GM12873 (cell line): ENCODE results near the gene OR2AK2.

Experiments
- TF ChIP-seq, protein P1 (sequence below): IDR thresholded peaks from 2 replicates; pipeline ENCODE4 v1.5.1; 2012; ENCODE audit warnings: low read depth, mild to moderate bottlenecking, moderate library complexity, low read length, control low read depth; ENCODE audit not compliant: insufficient read depth; ENCODE audit errors: missing control alignments

OR2AK2 gene, protein sequence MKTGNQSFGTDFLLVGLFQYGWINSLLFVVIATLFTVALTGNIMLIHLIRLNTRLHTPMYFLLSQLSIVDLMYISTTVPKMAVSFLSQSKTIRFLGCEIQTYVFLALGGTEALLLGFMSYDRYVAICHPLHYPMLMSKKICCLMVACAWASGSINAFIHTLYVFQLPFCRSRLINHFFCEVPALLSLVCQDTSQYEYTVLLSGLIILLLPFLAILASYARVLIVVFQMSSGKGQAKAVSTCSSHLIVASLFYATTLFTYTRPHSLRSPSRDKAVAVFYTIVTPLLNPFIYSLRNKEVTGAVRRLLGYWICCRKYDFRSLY

DNA sequence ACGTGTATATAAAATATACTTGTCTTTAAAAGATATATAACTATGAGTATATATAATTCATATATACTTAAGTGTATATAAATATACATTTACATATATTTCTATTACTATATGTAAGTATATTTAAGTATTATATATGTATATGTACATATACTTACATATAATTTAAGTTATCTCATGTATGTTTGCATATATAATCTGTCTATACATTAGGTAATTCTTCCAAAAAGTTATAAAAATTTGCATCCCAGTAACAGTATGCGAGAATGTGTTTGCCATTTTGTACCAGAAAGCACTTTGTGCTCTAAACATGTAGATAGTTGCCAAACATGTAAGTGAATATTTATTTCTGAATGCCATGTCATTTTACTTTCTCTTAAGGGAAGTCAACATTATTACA lies at the start of gene OR2AK2:
Gene OR2AK2, plus strand, starts transcription at position 301 of the 400 bp plus-strand sequence. CDS start 144 bp downstream, outside the sequence.
- TF ChIP-seq, protein P1, sequence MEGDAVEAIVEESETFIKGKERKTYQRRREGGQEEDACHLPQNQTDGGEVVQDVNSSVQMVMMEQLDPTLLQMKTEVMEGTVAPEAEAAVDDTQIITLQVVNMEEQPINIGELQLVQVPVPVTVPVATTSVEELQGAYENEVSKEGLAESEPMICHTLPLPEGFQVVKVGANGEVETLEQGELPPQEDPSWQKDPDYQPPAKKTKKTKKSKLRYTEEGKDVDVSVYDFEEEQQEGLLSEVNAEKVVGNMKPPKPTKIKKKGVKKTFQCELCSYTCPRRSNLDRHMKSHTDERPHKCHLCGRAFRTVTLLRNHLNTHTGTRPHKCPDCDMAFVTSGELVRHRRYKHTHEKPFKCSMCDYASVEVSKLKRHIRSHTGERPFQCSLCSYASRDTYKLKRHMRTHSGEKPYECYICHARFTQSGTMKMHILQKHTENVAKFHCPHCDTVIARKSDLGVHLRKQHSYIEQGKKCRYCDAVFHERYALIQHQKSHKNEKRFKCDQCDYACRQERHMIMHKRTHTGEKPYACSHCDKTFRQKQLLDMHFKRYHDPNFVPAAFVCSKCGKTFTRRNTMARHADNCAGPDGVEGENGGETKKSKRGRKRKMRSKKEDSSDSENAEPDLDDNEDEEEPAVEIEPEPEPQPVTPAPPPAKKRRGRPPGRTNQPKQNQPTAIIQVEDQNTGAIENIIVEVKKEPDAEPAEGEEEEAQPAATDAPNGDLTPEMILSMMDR: no peak

DNA sequence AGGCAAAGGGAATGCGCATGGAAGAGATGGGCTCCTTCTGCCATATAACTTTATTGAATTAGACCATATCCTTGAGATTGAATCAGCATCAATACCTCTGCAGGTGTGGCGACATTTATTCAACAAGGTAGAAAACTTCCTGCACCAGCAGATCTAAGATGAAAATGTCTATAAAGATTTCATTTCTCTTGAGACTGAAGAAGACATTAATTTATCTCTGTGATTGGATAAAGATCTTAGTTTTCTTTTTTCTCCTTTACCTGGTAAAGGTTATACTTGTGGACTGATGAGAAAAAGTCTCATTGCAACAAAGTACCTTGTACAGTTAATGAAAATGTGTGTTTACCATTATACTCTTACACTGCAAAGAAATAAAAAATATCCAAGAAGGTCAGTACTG lies 45.1 kb upstream of the OR2AK2 start, which contains the start of gene OR2T8:
Gene OR2T8, plus strand, starts transcription at position 301 of the 400 bp plus-strand sequence. CDS start 766 bp downstream, outside the sequence.
- TF ChIP-seq, protein P1: no peak

DNA sequence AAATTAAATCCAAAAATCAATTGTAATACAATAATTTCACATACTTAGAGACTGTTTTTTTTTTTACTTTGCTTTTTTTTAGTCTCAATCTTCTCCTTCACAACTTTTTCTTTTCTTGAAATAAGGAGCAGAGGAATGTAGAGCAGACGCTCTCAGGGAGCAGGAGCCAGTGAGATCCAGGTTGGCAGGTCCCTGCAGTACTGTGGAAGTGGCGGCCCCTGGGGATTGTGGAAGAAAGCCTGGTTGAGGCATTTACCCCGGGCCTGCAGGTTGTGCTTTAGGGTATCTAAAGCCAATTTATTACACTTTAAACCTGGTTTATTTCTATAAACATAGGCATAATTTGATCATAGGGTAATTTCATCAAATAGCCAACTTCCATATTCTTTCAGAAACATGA lies 41.1 kb upstream of the OR2AK2 start:
- TF ChIP-seq, protein P1: no peak

DNA sequence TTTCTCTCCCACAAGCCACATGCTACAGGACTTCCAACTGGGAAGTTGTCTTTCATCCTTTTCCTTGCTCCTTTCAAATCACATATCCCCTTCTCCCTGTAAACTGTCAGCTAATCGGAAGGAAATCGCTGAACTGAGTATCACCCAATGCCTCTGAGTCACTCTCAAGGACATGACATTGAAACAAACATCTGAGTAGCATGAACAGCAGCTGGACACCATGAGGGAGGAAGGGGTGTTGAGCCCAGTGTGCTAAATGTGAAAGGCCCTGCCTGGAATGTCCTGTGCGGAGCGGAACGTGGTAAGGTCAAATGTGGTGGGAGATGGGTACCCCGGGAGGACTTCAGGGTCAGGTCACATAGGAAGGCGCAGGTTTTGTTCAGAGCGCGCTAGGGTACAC lies 40.2 kb upstream of the OR2AK2 start, which contains the start of gene OR2AJ1:
Gene OR2AJ1, plus strand, starts transcription at position 22 of the 400 bp plus-strand sequence. CDS start 8,880 bp downstream, outside the sequence.
- TF ChIP-seq, protein P1: no peak

DNA sequence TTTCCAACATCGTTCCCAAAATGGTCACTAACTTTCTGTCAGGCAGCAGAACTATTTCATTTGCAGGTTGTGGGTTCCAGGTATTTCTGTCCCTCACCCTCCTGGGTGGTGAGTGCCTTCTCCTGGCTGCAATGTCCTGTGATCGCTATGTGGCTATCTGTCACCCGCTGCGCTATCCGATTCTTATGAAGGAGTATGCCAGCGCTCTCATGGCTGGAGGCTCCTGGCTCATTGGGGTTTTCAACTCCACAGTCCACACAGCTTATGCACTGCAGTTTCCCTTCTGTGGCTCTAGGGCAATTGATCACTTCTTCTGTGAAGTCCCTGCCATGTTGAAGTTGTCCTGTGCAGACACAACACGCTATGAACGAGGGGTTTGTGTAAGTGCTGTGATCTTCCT lies 31.0 kb upstream of the OR2AK2 start:
- TF ChIP-seq, protein P1: no peak

DNA sequence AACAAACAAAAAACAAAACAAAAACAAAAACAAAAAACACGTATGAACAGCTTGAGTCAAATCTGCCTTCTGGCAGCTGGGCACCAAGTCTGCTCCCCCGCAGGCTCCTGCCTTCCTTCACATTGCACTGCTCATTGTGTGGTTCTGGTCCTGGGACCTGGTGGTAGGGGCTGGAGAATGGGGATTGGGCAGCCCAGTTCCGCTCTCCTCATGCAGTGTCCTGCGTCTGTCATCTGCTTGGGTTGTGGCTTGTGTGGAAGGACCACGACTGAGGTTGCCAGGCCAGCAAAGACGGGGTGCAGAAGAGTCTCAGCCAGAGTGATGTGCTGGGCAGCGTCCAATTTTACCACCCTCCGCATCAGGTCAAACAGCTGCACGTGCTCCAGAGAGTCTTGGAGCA lies 29.3 kb upstream of the OR2AK2 start:
- TF ChIP-seq, protein P1: no peak

DNA sequence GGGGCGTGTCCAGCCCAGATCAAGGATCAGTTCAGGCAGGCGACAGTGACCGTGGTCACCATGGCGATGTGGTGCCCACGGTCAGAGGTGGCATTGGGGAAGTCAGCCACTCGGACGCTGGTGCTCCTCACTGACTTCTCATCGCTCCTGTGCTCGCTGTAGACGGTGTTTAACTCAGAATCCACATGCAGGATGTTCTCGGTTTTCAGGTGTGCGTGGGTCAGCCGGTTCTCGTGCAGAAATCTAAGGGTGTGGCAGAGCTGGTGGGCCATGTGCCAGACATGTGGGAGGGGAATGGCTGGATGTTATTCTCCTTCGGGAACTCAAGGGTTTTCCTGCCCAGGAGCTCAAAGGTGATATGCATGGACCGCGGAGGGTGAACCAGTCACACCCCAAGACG lies 28.6 kb upstream of the OR2AK2 start:
- TF ChIP-seq, protein P1: no peak
